ENCODE data around the gene FTH1. TPM values are rescaled to one million over a fixed set of nuclear protein-coding genes. Genes with fewer than 3 reads are reported as not detected.

FTH1 gene
- total RNA-seq, 1 donor, result 1,270 TPM

DNA sequence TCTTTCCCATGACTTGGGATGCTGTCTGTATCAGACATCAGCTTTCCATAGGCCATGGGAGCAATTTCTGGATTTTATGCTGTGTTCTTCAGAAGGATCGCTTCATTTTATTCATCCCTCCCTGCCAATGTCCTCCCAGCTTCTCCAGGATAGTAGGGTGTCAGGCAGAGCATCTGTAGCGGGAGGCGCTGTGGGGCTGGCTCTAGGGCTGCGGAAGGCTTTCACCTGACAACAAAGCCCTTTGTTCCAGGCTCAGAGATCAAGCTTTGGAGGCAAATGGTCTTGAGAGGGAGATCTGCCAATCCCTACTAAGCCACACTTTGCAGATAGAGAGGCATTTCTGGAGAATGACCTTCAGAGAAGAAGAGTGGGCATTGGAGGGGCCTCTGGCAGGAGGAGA is 29.5 kb upstream of the FTH1 start:
- Histone ChIP-seq H3K4me3 (ENCODE audit: low read length) (no peak overlapping the region), H3K9me3 (ENCODE audit: low read depth, low read length) (peaks cover 6% of the 10 kb centered on the region), H3K27me3 (ENCODE audit: insufficient read depth, low read length) (no peaks in the 10 kb centered on the region), H3K4me1 (ENCODE audit: insufficient read depth, low read length) (no peaks in the 10 kb centered on the region)

DNA sequence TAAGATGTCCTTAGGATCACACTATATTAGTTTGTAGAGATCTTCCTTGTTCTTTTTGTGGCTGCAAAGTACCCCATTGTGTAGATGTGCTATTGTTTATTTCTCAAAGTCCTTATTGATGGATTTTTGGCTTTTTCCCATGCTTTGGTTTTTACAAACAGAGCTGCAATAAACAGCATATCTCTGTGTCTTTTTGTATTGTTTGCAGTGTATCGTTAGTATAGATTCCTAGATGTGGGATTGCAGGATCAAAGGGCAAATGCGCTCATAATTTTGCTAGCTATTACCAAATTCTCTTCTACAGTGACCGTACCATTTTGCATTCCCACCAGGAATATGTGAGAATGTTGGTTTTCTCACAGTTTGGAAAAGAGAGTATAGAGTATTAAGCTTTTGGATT is 27.5 kb upstream of the FTH1 start:
- H3K4me3 ChIP-seq (ENCODE audit: low read length), result no peak overlapping the region
- peaks cover 6% of the 10 kb centered on the region for H3K9me3 ChIP-seq (ENCODE audit: low read depth, low read length)
- no peaks in the 10 kb centered on the region for H3K4me1 ChIP-seq (ENCODE audit: insufficient read depth, low read length)
- no peaks in the 10 kb centered on the region for H3K27me3 ChIP-seq (ENCODE audit: insufficient read depth, low read length)

- H3K9me3 ChIP-seq (ENCODE audit: low read depth, low read length), result no peaks in the 10 kb centered on the region
- H3K4me1 ChIP-seq (ENCODE audit: insufficient read depth, low read length), result peaks cover 6% of the 10 kb centered on the region
- no peak overlapping the region for H3K4me3 ChIP-seq (ENCODE audit: low read length)
- H3K27me3 ChIP-seq (ENCODE audit: insufficient read depth, low read length), result peaks cover 3% of the 10 kb centered on the region
Observed at GRCh38 chr11:61985869-61986268, 18.4 kb upstream of the FTH1 start.

DNA sequence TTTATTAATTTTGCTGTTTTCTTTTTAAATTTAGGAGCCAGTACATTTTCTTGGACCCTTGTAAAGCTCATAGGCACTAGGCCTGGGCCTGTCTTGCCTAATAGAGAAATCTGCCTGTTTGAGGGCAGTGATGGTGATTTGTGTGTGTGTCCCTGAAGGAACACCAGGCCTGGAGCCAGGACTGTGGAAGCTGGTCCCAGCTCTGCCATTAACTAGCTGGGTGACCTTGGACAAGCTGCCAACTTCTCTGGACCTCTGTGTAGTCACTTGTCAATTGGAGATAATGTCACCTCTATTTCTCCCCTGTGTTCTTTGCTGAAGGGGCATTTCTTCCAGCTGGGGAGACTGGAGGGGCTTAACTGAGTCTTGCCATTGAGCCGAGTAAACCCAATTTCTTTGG is 16.0 kb upstream of the FTH1 start:
- Histone ChIP-seq H3K4me3 (ENCODE audit: low read length) (no peak overlapping the region), H3K27me3 (ENCODE audit: insufficient read depth, low read length) (peaks cover 3% of the 10 kb centered on the region)

GRCh38 chr11:61980783-61981541 is 13.5 kb upstream of the FTH1 start:
- Histone ChIP-seq H3K4me3 (ENCODE audit: low read length) (no peak overlapping the region), H3K4me1 (ENCODE audit: insufficient read depth, low read length) (peaks cover 9% of the 10 kb centered on the region), H3K9me3 (ENCODE audit: low read depth, low read length) (no peaks in the 10 kb centered on the region), H3K27me3 (ENCODE audit: insufficient read depth, low read length) (no peaks in the 10 kb centered on the region)

More for the DNA sequence above, 16.0 kb upstream of the FTH1 start:
- H3K4me1 ChIP-seq (ENCODE audit: insufficient read depth, low read length), result peaks cover 6% of the 10 kb centered on the region
- no peaks in the 10 kb centered on the region for H3K9me3 ChIP-seq (ENCODE audit: low read depth, low read length)

GRCh38 chr11:61978703-61979661 is 11.5 kb upstream of the FTH1 start:
- no peak overlapping the region for H3K4me3 ChIP-seq (ENCODE audit: low read length)
- H3K9me3 ChIP-seq (ENCODE audit: low read depth, low read length), result no peaks in the 10 kb centered on the region
- H3K4me1 ChIP-seq (ENCODE audit: insufficient read depth, low read length), result peaks cover 12% of the 10 kb centered on the region
- no peaks in the 10 kb centered on the region for H3K27me3 ChIP-seq (ENCODE audit: insufficient read depth, low read length)

GRCh38 chr11:61976813-61977475 is 9.5 kb upstream of the FTH1 start:
- Histone ChIP-seq H3K27me3 (ENCODE audit: insufficient read depth, low read length) (no peaks in the 10 kb centered on the region), H3K4me1 (ENCODE audit: insufficient read depth, low read length) (peaks cover 26% of the 10 kb centered on the region), H3K4me3 (ENCODE audit: low read length) (no peak overlapping the region), H3K9me3 (ENCODE audit: low read depth, low read length) (no peaks in the 10 kb centered on the region)

DNA sequence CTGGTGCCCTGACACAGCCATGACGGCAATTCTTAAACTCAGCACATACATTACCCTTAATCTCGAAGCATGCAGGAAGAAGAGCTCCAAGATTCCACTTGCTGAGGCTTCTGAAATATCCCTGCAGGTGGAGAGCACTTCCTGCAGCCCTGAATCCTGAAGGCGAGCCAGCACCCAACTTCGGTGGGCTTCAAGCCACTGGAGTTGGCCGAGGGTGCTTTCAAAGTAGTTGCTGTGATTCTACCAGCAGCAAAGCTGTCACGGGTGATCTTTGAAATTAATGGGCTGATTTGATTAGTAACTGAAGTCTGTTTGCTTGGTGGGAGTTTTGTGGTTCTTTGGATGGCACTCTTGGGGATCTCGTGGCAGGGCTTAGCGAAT is 9.0 kb upstream of the FTH1 start:
- Histone ChIP-seq H3K4me1 (ENCODE audit: insufficient read depth, low read length) (peaks cover 30% of the 10 kb centered on the region), H3K9me3 (ENCODE audit: low read depth, low read length) (no peaks in the 10 kb centered on the region), H3K27me3 (ENCODE audit: insufficient read depth, low read length) (no peaks in the 10 kb centered on the region), H3K4me3 (ENCODE audit: low read length) (no peak overlapping the region)

DNA sequence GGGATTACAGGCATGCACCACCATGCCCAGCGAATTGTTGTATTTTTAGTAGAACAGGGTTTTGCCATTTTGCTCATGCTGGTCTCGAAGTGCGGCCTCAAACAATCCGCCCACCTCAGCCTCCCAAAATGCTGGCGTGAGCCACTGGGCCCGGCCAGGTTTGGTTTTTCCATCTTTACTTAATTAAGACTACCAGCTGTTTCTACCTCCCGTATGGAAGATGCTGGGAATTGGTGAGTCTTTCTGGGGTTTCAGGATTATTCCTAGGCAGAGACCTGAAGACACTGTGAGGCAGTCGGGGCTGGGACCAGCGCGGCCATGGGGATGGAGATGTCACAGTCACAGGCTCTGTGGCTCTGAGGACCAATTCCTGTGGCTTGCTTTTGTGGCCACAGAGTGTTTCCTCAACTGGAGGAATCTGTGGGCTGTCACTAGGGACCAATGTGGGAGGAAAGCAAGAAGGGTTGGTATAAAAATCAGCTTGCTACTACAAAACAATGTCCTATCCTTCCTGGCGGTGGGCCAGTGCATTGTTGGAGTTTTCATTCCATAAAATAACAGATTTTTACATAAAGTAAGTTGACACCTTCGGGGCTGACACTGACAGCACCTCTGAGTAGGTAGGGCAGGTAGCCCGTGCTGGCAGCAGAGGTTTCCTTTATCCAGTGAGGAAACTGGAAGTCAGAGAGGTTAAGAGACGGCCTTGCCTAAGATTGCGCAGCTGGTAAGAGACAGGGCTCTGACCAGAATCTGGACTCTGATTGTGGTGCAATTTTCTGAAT is 8.4 kb upstream of the FTH1 start:
- Histone ChIP-seq H3K4me1 (ENCODE audit: insufficient read depth, low read length) (peaks cover 35% of the 10 kb centered on the region), H3K27me3 (ENCODE audit: insufficient read depth, low read length) (no peaks in the 10 kb centered on the region), H3K9me3 (ENCODE audit: low read depth, low read length) (no peaks in the 10 kb centered on the region), H3K4me3 (ENCODE audit: low read length) (no peak overlapping the region)

GRCh38 chr11:61974766-61975631 is 7.6 kb upstream of the FTH1 start:
- Histone ChIP-seq H3K4me3 (ENCODE audit: low read length) (no peak overlapping the region), H3K27me3 (ENCODE audit: insufficient read depth, low read length) (no peaks in the 10 kb centered on the region), H3K4me1 (ENCODE audit: insufficient read depth, low read length) (peaks cover 42% of the 10 kb centered on the region), H3K9me3 (ENCODE audit: low read depth, low read length) (no peaks in the 10 kb centered on the region)

DNA sequence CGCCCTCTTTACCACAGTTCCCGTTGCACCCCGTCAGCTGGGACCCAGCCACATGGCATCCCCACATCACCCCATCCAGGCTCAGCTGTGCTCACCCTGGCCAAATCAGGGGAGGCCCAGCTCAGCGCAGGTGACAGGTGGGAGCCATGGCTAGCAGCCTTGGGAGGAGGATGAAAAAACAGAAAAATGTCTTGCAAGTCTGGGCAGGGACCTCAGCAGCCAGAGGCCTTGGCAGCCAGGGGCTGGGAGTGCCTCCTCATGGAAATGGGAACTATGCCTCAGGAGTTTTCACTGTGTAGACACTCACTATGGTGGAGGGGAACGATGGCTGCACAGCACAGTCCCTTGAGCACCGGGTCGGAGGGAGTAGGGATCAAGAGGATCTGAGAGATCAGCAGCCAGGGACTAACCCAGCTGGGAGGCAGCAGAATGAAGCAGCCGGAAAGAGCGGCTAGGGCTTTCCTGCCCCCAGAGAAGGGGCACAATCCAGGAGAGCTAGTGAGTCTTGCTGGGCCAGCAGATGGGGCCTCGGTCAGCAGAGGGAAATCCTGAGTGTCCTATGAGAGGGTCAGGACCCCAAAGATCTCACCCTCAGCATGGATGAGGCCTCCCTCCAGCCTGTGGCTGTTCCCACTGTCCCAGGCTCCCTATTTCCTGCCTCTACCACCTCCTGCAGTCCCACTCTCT is 6.2 kb upstream of the FTH1 start:
- no peak overlapping the region for H3K4me3 ChIP-seq (ENCODE audit: low read length)
- H3K9me3 ChIP-seq (ENCODE audit: low read depth, low read length), result no peaks in the 10 kb centered on the region
- H3K4me1 ChIP-seq (ENCODE audit: insufficient read depth, low read length), result peaks cover 55% of the 10 kb centered on the region
- no peaks in the 10 kb centered on the region for H3K27me3 ChIP-seq (ENCODE audit: insufficient read depth, low read length)

DNA sequence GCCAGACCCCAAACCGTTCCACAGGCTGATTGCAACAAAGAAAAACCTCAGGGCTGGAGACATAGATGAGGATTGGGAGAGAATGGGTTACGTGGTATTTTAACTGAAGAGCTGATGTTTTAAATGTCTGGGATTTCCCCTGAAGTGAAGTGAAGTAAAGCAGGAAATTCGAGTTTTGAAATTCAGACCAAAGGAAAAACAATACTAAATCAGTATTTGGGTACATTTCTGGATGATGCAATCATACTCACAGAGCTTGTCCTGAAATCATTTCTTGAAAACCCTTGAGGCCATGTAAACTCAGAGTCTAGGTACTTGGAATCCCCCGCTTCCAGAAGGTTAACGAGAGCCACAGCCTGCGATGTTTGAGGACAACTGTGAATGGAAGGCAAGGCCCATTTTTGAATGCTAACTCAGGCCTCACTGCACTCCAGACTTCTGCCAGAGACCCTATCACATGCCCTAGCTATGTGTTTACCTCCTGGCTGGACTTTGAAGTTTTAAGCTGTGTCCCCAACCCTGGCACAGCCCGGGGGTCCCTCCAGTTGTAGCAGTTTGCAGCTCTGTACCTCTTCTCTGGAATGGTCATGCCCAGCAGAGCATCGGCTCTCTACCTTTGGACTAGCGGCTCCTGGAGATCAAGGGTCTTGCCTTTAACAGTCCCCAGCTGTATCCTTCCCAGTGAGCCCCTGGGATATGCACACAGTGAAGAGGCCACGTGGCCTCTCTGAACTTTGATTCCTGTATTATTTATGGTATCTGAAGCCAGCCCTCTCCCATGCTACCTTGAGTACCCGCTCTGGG is 5.4 kb upstream of the FTH1 start:
- Histone ChIP-seq H3K27me3 (ENCODE audit: insufficient read depth, low read length) (no peaks in the 10 kb centered on the region), H3K9me3 (ENCODE audit: low read depth, low read length) (no peaks in the 10 kb centered on the region), H3K4me1 (ENCODE audit: insufficient read depth, low read length) (peaks cover 63% of the 10 kb centered on the region), H3K4me3 (ENCODE audit: low read length) (no peak overlapping the region)
